ENCODE measurements around the gene NAGS.

NAGS gene

DNA sequence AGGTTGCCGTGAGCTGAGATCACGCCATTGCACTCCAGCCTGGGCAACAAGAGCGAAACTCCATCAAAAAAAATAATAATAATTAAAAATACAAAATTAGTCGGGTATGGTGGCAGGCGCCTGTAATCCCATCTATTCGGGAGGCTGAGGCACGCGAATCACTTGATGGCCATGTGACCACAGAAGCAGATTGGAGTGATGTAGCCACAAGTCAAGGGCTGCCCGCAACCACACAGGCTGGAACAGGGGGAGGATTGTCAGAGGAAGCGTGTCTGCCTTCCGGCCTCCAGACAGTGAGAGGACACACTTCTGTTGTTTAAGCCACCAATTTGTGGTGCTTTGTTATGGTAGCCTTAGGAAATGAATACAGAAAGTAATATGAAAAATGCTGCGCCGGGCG lies 11.8 kb upstream of the NAGS start:
- CTCF ChIA-PET, result interaction anchor here (1.0 to 9.9 kb wide), 4 partner anchors 50 to 338 kb away, joined by 5 to 267 read pairs (median 32); partner anchors contain the start of gene PPY

DNA sequence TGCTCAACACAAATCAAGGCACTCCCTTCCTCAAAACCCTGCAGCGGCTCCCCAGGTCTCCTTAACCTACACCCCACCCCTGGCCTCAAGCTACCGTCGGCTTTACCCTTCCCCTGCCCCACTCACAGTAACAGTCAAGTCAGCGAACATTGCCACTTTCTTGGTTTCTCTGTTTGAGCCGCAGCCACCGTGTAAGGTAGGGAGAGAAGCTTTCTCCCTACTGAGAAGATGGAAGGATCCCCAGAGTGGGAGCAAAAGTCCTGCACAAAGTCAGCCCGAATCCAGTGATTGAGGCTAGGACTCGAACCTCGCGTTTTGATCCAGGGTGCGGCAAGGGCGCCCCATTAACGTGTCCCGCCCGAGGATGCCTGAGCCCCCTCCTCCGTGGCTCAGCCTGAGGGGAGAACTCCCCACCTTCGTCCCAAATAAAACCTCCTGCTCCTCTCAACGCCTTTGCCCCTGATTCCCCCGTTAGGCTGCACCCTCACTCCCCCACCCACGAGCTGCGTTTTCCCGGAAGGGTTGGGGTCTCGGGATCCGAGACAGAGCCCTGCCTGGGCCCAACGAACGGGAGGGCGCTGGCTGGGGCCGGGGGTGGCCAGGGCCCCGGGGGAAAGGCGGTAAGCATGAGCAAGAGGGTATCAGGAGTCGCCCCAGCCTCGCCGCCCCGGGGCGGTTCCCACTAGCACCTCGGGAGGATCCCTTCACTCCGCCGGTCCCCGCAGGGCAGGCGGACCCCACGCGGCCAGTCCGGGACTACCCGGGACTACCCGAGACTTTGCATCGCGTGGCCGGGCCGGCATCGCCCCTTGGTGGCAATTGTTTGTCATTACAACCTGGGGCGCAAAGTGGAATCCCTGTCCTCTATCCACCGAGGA lies 9.9 kb upstream of the NAGS start:
- Histone ChIP-seq H3K4me3 (ENCODE audit: low read depth, low read length) (peak overlapping the region; percentile 14), H3K36me3 (ENCODE audit: control insufficient read depth in 2 of 2, insufficient read depth in 1 of 2, low read length in 2 of 2) (no peaks in the 10 kb centered on the region)
- POLR2A ChIA-PET, result interaction anchor here (0.6 to 1.1 kb wide), 3 partner anchors 46 to 84 kb away, joined by 3 read pairs; no protein-coding TSS in a partner anchor
- TF ChIP-seq ZNF658 (tag by site-specific recombination; IDR thresholded peaks at IDR 0.05) (no peak), ZNF248 (tag by site-specific recombination; IDR thresholded peaks at IDR 0.05) (no peak), ZFP69B (tag by site-specific recombination; IDR thresholded peaks at IDR 0.05) (peak; percentile 80), ZBTB20 (tag by site-specific recombination; IDR thresholded peaks at IDR 0.05) (peak; percentile 38; the same call in 1 of the 2 replicates), ZNF558 (tag by site-specific recombination; IDR thresholded peaks at IDR 0.05) (no peak), OVOL3 (tag by site-specific recombination; IDR thresholded peaks at IDR 0.05) (no peak), ZNF629 (tag by site-specific recombination; IDR thresholded peaks at IDR 0.05) (peak; percentile 23; the same call in 1 of the 2 replicates), ZNF548 (tag by site-specific recombination; IDR thresholded peaks at IDR 0.05) (no peak), ZNF138 (tag by site-specific recombination; IDR thresholded peaks at IDR 0.05; ENCODE audit: borderline replicate concordance) (no peak), ZNF654 (tag by site-specific recombination; IDR thresholded peaks at IDR 0.05; ENCODE audit: low read depth) (peak; percentile 85), ZSCAN16 (tag by site-specific recombination; IDR thresholded peaks at IDR 0.05) (no peak), ZXDB (tag by site-specific recombination; IDR thresholded peaks at IDR 0.05) (no peak), ZNF701 (tag by site-specific recombination; IDR thresholded peaks at IDR 0.05) (no peak), ZNF274 (IDR thresholded peaks at IDR 0.05; ENCODE audit: low read length) (no peak), ZNF274 (tag by site-specific recombination; IDR thresholded peaks at IDR 0.05; ENCODE audit: borderline replicate concordance) (no peak), ZNF768 (tag by site-specific recombination; IDR thresholded peaks at IDR 0.05) (no peak), ZNF292 (tag by site-specific recombination; IDR thresholded peaks at IDR 0.05; ENCODE audit: borderline replicate concordance, low read depth) (no peak), ZNF529 (tag by site-specific recombination; IDR thresholded peaks at IDR 0.05; ENCODE audit: insufficient replicate concordance) (no peak), GFI1B (tag by site-specific recombination; IDR thresholded peaks at IDR 0.05) (no peak), BCL11B (tag by site-specific recombination; IDR thresholded peaks at IDR 0.05; ENCODE audit: low read depth) (no peak; the same call in 1 of the 2 replicates), ZNF169 (tag by site-specific recombination; IDR thresholded peaks at IDR 0.05) (no peak), EGR2 (tag by site-specific recombination; IDR thresholded peaks at IDR 0.05; ENCODE audit: low read depth) (no peak), ZNF335 (tag by site-specific recombination; conservative IDR thresholded peaks at IDR 0.05) (peak; percentile 82; the same call in 1 of the 2 replicates), ZNF223 (tag by site-specific recombination; IDR thresholded peaks at IDR 0.05) (no peak)
- TF ChIP-seq, protein P1, sequence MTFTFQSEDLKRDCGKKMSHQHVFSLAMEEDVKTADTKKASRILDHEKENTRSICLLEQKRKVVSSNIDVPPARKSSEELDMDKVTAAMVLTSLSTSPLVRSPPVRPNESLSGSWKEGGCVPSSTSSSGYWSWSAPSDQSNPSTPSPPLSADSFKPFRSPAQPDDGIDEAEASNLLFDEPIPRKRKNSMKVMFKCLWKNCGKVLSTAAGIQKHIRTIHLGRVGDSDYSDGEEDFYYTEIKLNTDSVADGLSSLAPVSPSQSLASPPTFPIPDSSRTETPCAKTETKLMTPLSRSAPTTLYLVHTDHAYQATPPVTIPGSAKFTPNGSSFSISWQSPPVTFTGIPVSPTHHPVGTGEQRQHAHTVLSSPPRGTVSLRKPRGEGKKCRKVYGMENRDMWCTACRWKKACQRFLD (tag by site-specific recombination; IDR thresholded peaks at IDR 0.05), result no peak
- TF ChIP-seq, protein P2, sequence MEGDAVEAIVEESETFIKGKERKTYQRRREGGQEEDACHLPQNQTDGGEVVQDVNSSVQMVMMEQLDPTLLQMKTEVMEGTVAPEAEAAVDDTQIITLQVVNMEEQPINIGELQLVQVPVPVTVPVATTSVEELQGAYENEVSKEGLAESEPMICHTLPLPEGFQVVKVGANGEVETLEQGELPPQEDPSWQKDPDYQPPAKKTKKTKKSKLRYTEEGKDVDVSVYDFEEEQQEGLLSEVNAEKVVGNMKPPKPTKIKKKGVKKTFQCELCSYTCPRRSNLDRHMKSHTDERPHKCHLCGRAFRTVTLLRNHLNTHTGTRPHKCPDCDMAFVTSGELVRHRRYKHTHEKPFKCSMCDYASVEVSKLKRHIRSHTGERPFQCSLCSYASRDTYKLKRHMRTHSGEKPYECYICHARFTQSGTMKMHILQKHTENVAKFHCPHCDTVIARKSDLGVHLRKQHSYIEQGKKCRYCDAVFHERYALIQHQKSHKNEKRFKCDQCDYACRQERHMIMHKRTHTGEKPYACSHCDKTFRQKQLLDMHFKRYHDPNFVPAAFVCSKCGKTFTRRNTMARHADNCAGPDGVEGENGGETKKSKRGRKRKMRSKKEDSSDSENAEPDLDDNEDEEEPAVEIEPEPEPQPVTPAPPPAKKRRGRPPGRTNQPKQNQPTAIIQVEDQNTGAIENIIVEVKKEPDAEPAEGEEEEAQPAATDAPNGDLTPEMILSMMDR (tag by site-specific recombination; IDR thresholded peaks at IDR 0.05), result peak; percentile 97
- TF ChIP-seq, protein P3, sequence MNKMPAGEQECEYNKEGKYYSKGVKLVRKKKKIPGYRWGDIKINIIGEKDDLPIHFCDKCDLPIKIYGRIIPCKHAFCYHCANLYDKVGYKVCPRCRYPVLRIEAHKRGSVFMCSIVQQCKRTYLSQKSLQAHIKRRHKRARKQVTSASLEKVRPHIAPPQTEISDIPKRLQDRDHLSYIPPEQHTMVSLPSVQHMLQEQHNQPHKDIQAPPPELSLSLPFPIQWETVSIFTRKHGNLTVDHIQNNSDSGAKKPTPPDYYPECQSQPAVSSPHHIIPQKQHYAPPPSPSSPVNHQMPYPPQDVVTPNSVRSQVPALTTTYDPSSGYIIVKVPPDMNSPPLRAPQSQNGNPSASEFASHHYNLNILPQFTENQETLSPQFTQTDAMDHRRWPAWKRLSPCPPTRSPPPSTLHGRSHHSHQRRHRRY (tag by site-specific recombination; IDR thresholded peaks at IDR 0.05), result no peak

More for the DNA sequence above, 11.8 kb upstream of the NAGS start:
- Histone ChIP-seq H3K4me1 (ENCODE audit: control insufficient read depth, insufficient read depth, low read length) (no peaks in the 10 kb centered on the region), H3K9me3 (ENCODE audit: control insufficient read depth, insufficient read depth, low read depth, low read length) (no peaks in the 10 kb centered on the region), H3K4me3 (ENCODE audit: low read depth, low read length) (no peak overlapping the region), H3K36me3 (ENCODE audit: control insufficient read depth in 2 of 2, insufficient read depth in 1 of 2, low read length in 2 of 2) (no peaks in the 10 kb centered on the region), H3K27ac (ENCODE audit: extremely low read depth, low read depth, low read length) (no peak overlapping the region)
- no peak for TF ChIP-seq ZNF623 (tag by site-specific recombination; IDR thresholded peaks at IDR 0.05)
- TF ChIP-seq ZNF211 (tag by site-specific recombination; IDR thresholded peaks at IDR 0.05; ENCODE audit: low read depth), result no peak
- no peak for TF ChIP-seq ZNF558 (tag by site-specific recombination; IDR thresholded peaks at IDR 0.05)
- TF ChIP-seq SALL2 (tag by site-specific recombination; IDR thresholded peaks at IDR 0.05; ENCODE audit: borderline replicate concordance), result no peak
- TF ChIP-seq, protein P4, sequence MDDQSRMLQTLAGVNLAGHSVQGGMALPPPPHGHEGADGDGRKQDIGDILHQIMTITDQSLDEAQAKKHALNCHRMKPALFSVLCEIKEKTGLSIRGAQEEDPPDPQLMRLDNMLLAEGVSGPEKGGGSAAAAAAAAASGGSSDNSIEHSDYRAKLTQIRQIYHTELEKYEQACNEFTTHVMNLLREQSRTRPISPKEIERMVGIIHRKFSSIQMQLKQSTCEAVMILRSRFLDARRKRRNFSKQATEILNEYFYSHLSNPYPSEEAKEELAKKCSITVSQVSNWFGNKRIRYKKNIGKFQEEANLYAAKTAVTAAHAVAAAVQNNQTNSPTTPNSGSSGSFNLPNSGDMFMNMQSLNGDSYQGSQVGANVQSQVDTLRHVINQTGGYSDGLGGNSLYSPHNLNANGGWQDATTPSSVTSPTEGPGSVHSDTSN (CRISPR knock-in tag; IDR thresholded peaks at IDR 0.05), result no peak
- no peak for TF ChIP-seq ZNF701 (tag by site-specific recombination; IDR thresholded peaks at IDR 0.05)
- no peak for TF ChIP-seq IKZF3 (tag by site-specific recombination; IDR thresholded peaks at IDR 0.05)
- no peak for TF ChIP-seq ZNF311 (tag by site-specific recombination; IDR thresholded peaks at IDR 0.05; ENCODE audit: borderline replicate concordance)
- POLR2A ChIA-PET, result no interaction called here

More for the DNA sequence above, 9.9 kb upstream of the NAGS start:
- CTCF ChIA-PET, result interaction anchor here (0.6 to 9.9 kb wide), 31 partner anchors 8 to 121 kb away, joined by 3 to 267 read pairs (median 4); partner anchors contain the start of genes MPP2 and PPY
- Histone ChIP-seq H3K27ac (ENCODE audit: extremely low read depth, low read depth, low read length) (no peak overlapping the region), H3K9me3 (ENCODE audit: control insufficient read depth, insufficient read depth, low read depth, low read length) (no peaks in the 10 kb centered on the region), H3K4me1 (ENCODE audit: control insufficient read depth, insufficient read depth, low read length) (no peaks in the 10 kb centered on the region)

Measured in HEK293 (cell line).